Type B pancreatic cell (in vitro differentiated cells): ENCODE results near the gene TMEM178B. TPM values are rescaled to one million over a fixed set of nuclear protein-coding genes. Genes with fewer than 3 reads are reported as not detected.

ENCODE experiments used
- DNase-seq: peaks from one replicate; pipeline ENCODE4 v3.0.0; 2021; ENCODE audit warnings: mixed read lengths; ENCODE audit not compliant: unreplicated experiment; ENCODE audit errors: extremely low spot score
- H3K27ac Mint-ChIP-seq: 2 replicates; pipeline ENCODE4 v1.8.0; 2021; ENCODE audit warnings: mild to moderate bottlenecking, mixed read lengths
- H3K27me3 Mint-ChIP-seq: 2 replicates; pipeline ENCODE4 v1.8.0; 2021; ENCODE audit warnings: mixed read lengths
- H3K36me3 Mint-ChIP-seq: 2 replicates; pipeline ENCODE4 v1.8.0; 2021; ENCODE audit warnings: mixed read lengths
- H3K4me1 Mint-ChIP-seq: one replicate; pipeline ENCODE4 v1.8.0; 2021; ENCODE audit warnings: mixed read lengths; ENCODE audit not compliant: unreplicated experiment
- H3K4me3 Mint-ChIP-seq: 2 replicates; pipeline ENCODE4 v1.8.0; 2021; ENCODE audit warnings: mild to moderate bottlenecking, mixed read lengths
- H3K9me3 Mint-ChIP-seq: 2 replicates; pipeline ENCODE4 v1.8.0; 2021; ENCODE audit warnings: mixed read lengths
- CTCF ChIP-seq: fragments of 200-600 bp; sonication (generic); conservative IDR thresholded peaks from 2 replicates; pipeline ENCODE4 v1.5.0; 2021; ENCODE audit warnings: antibody characterized with exemption, mild to moderate bottlenecking
- total RNA-seq: library from RNA; stranded (reverse); gene quantifications from 2 replicates; pipeline ENCODE4 v1.2.1, GENCODE V29; 2021; ENCODE audit warnings: low replicate concordance

Gene TMEM178B
- total RNA-seq, 1 donor from 2014 or later = 8.7 TPM

DNA sequence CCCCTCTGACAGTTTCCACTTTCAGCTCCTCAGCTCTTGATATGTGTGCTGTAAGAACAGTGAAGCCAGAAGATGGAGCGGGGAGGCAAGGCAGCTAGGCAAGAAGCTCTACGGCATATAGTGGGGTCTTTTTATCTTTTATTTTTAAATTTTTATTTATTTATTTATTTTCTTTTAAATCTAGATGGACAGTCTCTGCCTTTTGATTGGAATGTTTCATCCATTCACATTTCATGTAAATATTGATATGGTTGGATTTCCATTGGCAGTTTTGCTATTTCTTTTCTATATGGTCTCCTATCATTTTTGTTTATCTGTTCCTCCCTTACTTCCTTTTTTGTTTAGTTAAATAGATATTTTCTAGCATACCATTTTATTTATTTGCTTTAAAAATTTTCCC lies 183.7 kb downstream of the TMEM178B start:
- Mint-ChIP-seq H3K4me1 (no peaks in the 10 kb centered on the region), H3K4me3 (no peak overlapping the region), H3K9me3 (peaks cover 8% of the 10 kb centered on the region), H3K27ac (no peak overlapping the region), H3K27me3 (peaks cover 3% of the 10 kb centered on the region), H3K36me3 (no peaks in the 10 kb centered on the region)
- TF ChIP-seq CTCF = no peak
- no peak for DNase-seq

DNA sequence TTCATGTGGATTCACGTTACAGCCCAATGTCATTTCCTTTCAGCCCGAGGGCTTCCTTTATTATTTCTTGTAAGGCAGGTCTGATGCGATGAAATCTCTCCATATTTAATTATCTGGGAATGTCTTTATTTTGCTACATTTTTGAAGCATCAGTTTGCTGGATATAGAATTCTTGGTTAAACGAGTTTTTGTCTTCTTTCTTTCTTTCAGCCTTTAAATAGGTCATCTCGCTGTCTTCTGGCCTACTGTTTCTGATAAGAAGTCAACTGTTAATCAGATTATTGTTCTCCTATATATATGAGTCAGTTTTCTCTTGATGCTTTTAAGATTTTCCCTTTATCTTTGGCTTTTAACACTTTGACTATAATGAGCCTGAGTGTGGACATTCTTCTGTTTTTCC lies 184.7 kb downstream of the TMEM178B start:
- TF ChIP-seq CTCF = no peak

DNA sequence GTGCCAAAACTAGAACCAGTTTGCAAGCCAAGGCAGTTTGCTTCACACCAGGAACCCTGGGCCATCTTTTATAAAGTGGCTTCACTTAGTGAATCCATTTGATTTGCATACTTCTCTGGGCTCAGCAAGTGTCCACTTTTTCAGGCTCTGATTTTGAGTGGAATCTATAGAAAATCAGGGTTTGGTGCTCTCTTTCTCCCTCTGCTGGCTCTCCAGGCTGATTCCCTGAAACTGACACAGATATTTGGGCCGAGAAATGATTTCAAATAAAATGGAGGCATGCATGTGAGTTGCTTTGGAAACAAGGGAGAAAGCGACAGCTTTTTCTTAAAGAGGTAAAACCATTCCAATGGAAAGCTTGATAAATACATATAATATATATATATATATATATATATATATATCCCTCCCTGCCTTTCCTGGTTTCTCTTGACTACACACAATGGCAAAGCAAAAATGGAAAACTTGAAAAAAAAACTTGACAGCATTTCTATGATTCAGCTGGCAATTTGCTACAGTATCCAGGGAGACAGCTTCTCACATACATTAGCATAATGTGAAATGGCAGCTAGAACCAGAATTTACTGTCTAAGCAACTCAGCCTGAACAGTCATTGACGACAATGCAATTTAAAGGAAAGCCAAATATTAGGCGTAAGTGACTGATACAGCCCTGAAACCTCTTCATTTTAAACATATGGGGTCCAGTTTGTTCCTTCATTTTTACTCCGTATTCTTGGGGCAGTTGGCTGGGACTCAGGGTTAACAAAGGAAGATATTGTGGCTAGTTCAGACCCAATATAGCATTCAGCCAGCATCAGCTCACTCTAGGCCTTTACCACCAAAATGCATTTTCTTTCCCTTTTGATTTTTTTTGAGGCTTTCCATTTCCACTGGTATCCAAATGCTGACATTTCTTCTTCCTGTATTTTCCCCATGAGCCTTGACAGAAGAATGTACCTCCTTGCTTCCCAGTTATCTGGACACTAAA lies 188.5 kb downstream of the TMEM178B start:
- Mint-ChIP-seq H3K4me3 (no peak overlapping the region), H3K27ac (no peak overlapping the region), H3K36me3 (no peaks in the 10 kb centered on the region), H3K4me1 (no peaks in the 10 kb centered on the region), H3K9me3 (peaks cover 8% of the 10 kb centered on the region), H3K27me3 (no peaks in the 10 kb centered on the region)
- peak; percentile 69 for TF ChIP-seq CTCF
- no peak for DNase-seq

More for the DNA sequence above, 184.7 kb downstream of the TMEM178B start:
- no peak overlapping the region for H3K4me3 Mint-ChIP-seq
- H3K4me1 Mint-ChIP-seq = no peaks in the 10 kb centered on the region
- H3K27ac Mint-ChIP-seq = no peak overlapping the region
- peaks cover 8% of the 10 kb centered on the region for H3K9me3 Mint-ChIP-seq
- no peak for DNase-seq
- H3K27me3 Mint-ChIP-seq = peaks cover 3% of the 10 kb centered on the region
- H3K36me3 Mint-ChIP-seq = no peaks in the 10 kb centered on the region

DNA sequence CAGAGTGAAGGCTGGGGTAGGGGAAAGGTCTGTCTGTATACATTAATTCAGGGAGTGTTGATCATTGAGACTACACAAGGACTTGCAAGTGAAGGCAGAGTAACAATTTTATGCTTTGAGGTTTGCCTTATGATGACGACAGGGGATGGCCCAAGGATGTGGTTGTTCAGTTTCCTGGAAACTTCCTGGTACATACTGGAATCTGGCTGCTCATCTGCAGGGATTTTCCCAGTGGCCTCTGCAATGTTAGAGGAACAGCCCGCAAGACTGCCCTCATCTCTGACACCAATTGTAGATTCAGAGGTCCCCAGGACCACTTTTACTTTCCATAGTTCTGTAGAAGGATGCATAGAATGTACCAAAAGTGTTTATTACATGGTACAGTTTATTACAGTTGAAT lies 189.6 kb downstream of the TMEM178B start:
- H3K9me3 Mint-ChIP-seq = peaks cover 7% of the 10 kb centered on the region

GRCh38 chr7:141263983-141264382 lies 190.1 kb downstream of the TMEM178B start:
- TF ChIP-seq CTCF = no peak
- Mint-ChIP-seq H3K9me3 (peaks cover 2% of the 10 kb centered on the region), H3K36me3 (no peaks in the 10 kb centered on the region), H3K4me1 (no peaks in the 10 kb centered on the region), H3K4me3 (no peak overlapping the region), H3K27ac (no peak overlapping the region), H3K27me3 (no peaks in the 10 kb centered on the region)
- DNase-seq = no peak

More for the DNA sequence above, 189.6 kb downstream of the TMEM178B start:
- no peak for DNase-seq
- H3K4me1 Mint-ChIP-seq = no peaks in the 10 kb centered on the region
- no peak overlapping the region for H3K4me3 Mint-ChIP-seq
- no peak overlapping the region for H3K27ac Mint-ChIP-seq
- no peaks in the 10 kb centered on the region for H3K36me3 Mint-ChIP-seq
- H3K27me3 Mint-ChIP-seq = no peaks in the 10 kb centered on the region
- no peak for TF ChIP-seq CTCF
